HL-60 (cell line): Measurements from ENCODE around the gene CPSF3.
"Not testable (repeated sequence)": the region's sequence is repeated elsewhere in the genome, so short reads cannot be mapped to it uniquely, and the experiment has no call there.

Experiments
- DNase-seq, 2 experiments: peaks; one replicate each; pipeline ENCODE4 v3.0.0-alpha.2; 2010 to 2020; ENCODE audit warnings: low read depth in 1 of 2, low spot score in 1 of 2
- H3K27ac ChIP-seq: fragments of 250-450 bp; sonication (Bioruptor Pico); replicated peaks from 2 replicates; pipeline ENCODE4 v1.5.1; 2020; ENCODE audit warnings: mild to moderate bottlenecking, moderate library complexity
- H3K27me3 ChIP-seq: fragments of 250-450 bp; sonication (Bioruptor Pico); 2 replicates; pipeline ENCODE4 v1.5.1; 2021; ENCODE audit warnings: mild to moderate bottlenecking, moderate library complexity; ENCODE audit not compliant: insufficient read depth, poor library complexity, severe bottlenecking
- H3K4me3 ChIP-seq: replicated peaks from 2 replicates; pipeline ENCODE4 v1.5.1; 2011; ENCODE audit warnings: mild to moderate bottlenecking, control low read depth, low read length; ENCODE audit not compliant: insufficient read depth
- GABPA ChIP-seq: IDR thresholded peaks from 2 replicates; pipeline ENCODE4 v1.6.1; 2012; ENCODE audit warnings: low read depth
- POLR2AphosphoS5 ChIP-seq: IDR thresholded peaks from 2 replicates; pipeline ENCODE4 v1.6.1; 2012; ENCODE audit warnings: low read depth
- SPI1 ChIP-seq: IDR thresholded peaks from 2 replicates; pipeline ENCODE4 v1.6.1; 2012; ENCODE audit warnings: low read depth, mild to moderate bottlenecking, borderline replicate concordance
- TF ChIP-seq, protein P1 (sequence below): IDR thresholded peaks from 2 replicates; pipeline ENCODE4 v1.6.1; 2012; ENCODE audit warnings: low read depth; ENCODE audit not compliant: insufficient replicate concordance
- TF ChIP-seq, protein P2 (sequence below): IDR thresholded peaks from one replicate; pipeline ENCODE4 v1.5.1; 2011; ENCODE audit warnings: low read length, control low read depth, inconsistent platforms; ENCODE audit not compliant: insufficient read depth

The CPSF3 gene

DNA sequence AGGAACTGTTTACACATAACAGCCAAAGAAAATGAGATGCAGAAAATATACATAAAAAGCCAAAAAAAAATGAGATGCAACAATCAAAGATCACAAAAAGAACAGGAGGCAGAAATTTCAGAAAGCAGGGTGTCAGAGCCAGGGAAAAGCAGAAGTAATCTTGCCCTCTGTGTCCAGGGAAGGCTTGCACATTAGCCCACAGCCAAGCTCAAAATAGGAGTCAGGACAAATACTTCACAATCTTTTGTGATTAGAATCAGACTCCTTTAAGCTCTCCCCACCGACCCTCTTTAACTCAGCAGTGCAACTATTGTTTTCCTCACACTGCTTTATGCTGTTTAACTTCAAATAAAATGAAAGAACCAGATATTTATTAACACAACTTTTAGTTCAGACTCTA lies 85.5 kb downstream of the CPSF3 start:
- TF ChIP-seq POLR2AphosphoS5 (no peak), SPI1 (no peak), GABPA (no peak)
- TF ChIP-seq, protein P1, sequence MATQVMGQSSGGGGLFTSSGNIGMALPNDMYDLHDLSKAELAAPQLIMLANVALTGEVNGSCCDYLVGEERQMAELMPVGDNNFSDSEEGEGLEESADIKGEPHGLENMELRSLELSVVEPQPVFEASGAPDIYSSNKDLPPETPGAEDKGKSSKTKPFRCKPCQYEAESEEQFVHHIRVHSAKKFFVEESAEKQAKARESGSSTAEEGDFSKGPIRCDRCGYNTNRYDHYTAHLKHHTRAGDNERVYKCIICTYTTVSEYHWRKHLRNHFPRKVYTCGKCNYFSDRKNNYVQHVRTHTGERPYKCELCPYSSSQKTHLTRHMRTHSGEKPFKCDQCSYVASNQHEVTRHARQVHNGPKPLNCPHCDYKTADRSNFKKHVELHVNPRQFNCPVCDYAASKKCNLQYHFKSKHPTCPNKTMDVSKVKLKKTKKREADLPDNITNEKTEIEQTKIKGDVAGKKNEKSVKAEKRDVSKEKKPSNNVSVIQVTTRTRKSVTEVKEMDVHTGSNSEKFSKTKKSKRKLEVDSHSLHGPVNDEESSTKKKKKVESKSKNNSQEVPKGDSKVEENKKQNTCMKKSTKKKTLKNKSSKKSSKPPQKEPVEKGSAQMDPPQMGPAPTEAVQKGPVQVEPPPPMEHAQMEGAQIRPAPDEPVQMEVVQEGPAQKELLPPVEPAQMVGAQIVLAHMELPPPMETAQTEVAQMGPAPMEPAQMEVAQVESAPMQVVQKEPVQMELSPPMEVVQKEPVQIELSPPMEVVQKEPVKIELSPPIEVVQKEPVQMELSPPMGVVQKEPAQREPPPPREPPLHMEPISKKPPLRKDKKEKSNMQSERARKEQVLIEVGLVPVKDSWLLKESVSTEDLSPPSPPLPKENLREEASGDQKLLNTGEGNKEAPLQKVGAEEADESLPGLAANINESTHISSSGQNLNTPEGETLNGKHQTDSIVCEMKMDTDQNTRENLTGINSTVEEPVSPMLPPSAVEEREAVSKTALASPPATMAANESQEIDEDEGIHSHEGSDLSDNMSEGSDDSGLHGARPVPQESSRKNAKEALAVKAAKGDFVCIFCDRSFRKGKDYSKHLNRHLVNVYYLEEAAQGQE: no peak
- TF ChIP-seq, protein P2, sequence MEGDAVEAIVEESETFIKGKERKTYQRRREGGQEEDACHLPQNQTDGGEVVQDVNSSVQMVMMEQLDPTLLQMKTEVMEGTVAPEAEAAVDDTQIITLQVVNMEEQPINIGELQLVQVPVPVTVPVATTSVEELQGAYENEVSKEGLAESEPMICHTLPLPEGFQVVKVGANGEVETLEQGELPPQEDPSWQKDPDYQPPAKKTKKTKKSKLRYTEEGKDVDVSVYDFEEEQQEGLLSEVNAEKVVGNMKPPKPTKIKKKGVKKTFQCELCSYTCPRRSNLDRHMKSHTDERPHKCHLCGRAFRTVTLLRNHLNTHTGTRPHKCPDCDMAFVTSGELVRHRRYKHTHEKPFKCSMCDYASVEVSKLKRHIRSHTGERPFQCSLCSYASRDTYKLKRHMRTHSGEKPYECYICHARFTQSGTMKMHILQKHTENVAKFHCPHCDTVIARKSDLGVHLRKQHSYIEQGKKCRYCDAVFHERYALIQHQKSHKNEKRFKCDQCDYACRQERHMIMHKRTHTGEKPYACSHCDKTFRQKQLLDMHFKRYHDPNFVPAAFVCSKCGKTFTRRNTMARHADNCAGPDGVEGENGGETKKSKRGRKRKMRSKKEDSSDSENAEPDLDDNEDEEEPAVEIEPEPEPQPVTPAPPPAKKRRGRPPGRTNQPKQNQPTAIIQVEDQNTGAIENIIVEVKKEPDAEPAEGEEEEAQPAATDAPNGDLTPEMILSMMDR: no peak
- 0 out of 2 replicates have a peak overlapping the region, but pooled peaks have one; percentile 6 for H3K27ac ChIP-seq

DNA sequence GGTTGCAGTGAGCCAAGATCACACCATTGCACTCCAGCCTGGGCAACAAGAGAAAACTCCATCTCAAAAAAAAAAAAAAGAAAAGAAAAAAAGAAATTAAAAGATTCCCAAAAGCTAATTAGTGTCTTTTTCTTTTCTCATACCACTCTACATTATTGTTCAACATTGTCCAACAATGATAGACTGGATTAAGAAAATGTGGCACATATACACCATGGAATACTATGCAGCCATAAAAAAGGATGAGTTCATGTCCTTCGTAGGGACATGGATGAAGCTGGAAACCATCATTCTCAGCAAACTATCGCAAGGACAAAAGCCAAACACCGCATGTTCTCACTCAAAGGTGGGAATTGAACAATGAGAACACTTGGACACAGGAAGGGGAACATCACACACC lies 90.5 kb downstream of the CPSF3 start:
- H3K27ac ChIP-seq, H3K4me3 ChIP-seq, DNase-seq, H3K27me3 ChIP-seq: not testable (repeated sequence)

More for the DNA sequence above, 85.5 kb downstream of the CPSF3 start:
- peak in 1 of 2 experiments; percentile 23 for DNase-seq
- H3K27me3 ChIP-seq: no peaks in the 10 kb centered on the region
- no peak overlapping the region for H3K4me3 ChIP-seq

DNA sequence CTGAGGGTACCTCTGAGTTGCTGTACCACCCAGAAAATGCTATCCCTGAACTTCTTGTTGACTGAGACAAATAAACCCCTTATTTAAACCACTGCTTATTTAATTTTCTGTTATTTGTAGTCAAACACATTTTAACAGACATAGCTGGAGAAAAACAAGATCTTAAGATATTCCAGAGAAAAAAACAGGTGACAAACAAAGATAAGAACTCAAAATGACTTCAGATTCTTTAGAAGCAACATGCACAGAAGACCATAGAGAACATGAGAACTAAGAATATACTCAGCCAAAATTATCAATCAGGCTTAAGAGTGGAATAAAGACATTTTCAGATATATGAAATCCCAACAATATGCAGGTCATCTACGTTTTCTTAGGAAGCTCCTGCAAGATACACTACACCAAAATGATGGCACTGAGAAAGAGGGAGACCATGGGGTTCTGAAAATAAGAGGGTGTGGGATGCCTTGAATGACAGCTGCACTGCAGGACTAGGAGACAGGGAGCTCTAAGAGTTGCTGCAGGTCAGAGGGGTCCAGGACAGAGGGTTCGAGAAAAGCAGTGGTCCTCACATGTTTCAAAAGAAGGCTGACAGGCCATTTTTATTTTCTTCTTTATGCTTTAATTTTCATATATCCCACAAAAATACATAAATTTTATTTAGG lies 93.8 kb downstream of the CPSF3 start:
- TF ChIP-seq, protein P2: no peak
- TF ChIP-seq, protein P1: no peak
- TF ChIP-seq SPI1: no peak
- no peak for TF ChIP-seq POLR2AphosphoS5
- TF ChIP-seq GABPA: no peak
- DNase-seq: no peak
- H3K4me3 ChIP-seq: no peak overlapping the region
- no peak overlapping the region for H3K27ac ChIP-seq
- no peaks in the 10 kb centered on the region for H3K27me3 ChIP-seq

DNA sequence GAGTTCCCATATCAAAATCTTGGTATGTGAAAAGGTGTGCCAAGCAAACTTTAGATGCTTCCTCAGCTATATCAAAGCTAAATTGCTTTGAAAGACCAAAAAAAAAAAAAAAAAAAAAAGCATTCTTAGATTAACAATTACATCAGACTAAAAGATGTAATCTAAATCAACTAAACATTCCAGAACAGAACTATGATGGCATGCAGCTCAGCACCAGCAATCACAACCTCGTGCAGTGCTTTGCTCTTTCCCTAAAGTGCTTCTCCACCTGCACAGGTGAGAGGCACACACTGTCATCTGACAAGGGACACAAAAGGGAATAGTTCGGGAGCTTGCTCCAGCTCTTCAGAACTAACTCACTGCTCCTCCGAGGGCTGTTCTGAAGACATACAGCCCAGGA lies 94.7 kb downstream of the CPSF3 start:
- H3K27me3 ChIP-seq: no peaks in the 10 kb centered on the region
- H3K27ac ChIP-seq: no peak overlapping the region
- TF ChIP-seq POLR2AphosphoS5 (no peak), SPI1 (no peak), GABPA (no peak)
- TF ChIP-seq, protein P2: no peak
- TF ChIP-seq, protein P1: no peak
- DNase-seq: no peak
- H3K4me3 ChIP-seq: no peak overlapping the region
